Caco-2 (cell line): ENCODE measurements around the gene CPNE1. TPM values are rescaled to one million over a fixed set of nuclear protein-coding genes. Genes with fewer than 3 reads are reported as not detected.

Experiments
- BruUV-seq: library from RNA; stranded (reverse); fragments of 400-500 nt; replicated peaks from 2 replicates; lab custom pipeline; 2021; lab: Mats Ljungman, UMichigan
- CTCF ChIA-PET: fragments of 300-600 bp; sonication (Branson Sonifier 250); formaldehyde crosslinking; loops from one replicate; lab custom pipeline; 2022; ENCODE audit warnings: antibody characterized with exemption; lab: Charles Lee
- POLR2A ChIA-PET: fragments of 300-600 bp; sonication (Branson Sonifier 250); formaldehyde crosslinking; loops from one replicate; lab custom pipeline; 2022; ENCODE audit warnings: antibody characterized with exemption; lab: Charles Lee
- DNase-seq, 2 experiments: peaks; one replicate each; pipeline versions ENCODE4 v3.0.0 to v3.0.0-alpha.2; 2020 to 2022
- H3K27me3 ChIP-seq: replicated peaks from 2 replicates; pipeline ENCODE4 v1.6.0; 2011; ENCODE audit warnings: low read length; ENCODE audit not compliant: control insufficient read depth, insufficient read depth
- H3K36me3 ChIP-seq: 2 replicates; pipeline ENCODE4 v1.5.1; 2011; ENCODE audit warnings: low read length; ENCODE audit not compliant: control insufficient read depth, insufficient read depth
- H3K4me1 ChIP-seq: fragments of 250-450 bp; sonication (Bioruptor Pico); 2 replicates; pipeline ENCODE4 v1.5.1; 2020; ENCODE audit warnings: mild to moderate bottlenecking
- H3K4me3 ChIP-seq: 2 replicates; pipeline ENCODE4 v1.5.1; 2011; ENCODE audit warnings: low read depth, mild to moderate bottlenecking, control low read depth, low read length
- H3K9me3 ChIP-seq: fragments of 250-450 bp; sonication (Bioruptor Pico); 2 replicates; pipeline ENCODE4 v1.5.1; 2020; ENCODE audit warnings: mild to moderate bottlenecking, moderate library complexity
- H3K27ac Mint-ChIP-seq: one replicate; pipeline ENCODE4 v1.8.0; 2022; ENCODE audit warnings: mixed read lengths; ENCODE audit not compliant: unreplicated experiment
- H3K27me3 Mint-ChIP-seq: one replicate; pipeline ENCODE4 v1.8.0; 2022; ENCODE audit warnings: mixed read lengths; ENCODE audit not compliant: insufficient read depth, unreplicated experiment
- H3K36me3 Mint-ChIP-seq: one replicate; pipeline ENCODE4 v1.8.0; 2022; ENCODE audit warnings: mild to moderate bottlenecking, mixed read lengths; ENCODE audit not compliant: insufficient read depth, unreplicated experiment
- H3K4me1 Mint-ChIP-seq: one replicate; pipeline ENCODE4 v1.8.0; 2022; ENCODE audit warnings: low read depth, mixed read lengths; ENCODE audit not compliant: unreplicated experiment
- H3K4me3 Mint-ChIP-seq: one replicate; pipeline ENCODE4 v1.8.0; 2022; ENCODE audit warnings: mild to moderate bottlenecking, moderate library complexity, mixed read lengths; ENCODE audit not compliant: unreplicated experiment
- H3K9me3 Mint-ChIP-seq: one replicate; pipeline ENCODE4 v1.8.0; 2022; ENCODE audit warnings: mixed read lengths; ENCODE audit not compliant: unreplicated experiment
- intact Hi-C: fragments of 100-400 bp; cut with micrococcal nuclease; formaldehyde crosslinking; loops from one replicate; pipeline ENCODE4 v1.10.0; 2022; ENCODE audit not compliant: unreplicated experiment
- total RNA-seq: library from RNA; stranded (reverse); gene quantifications from 2 replicates; pipeline ENCODE4 v1.2.3, GENCODE V29; 2022
- TF ChIP-seq, protein P1 (sequence below), 2 experiments: fragments of 200-600 bp in 1 of 2; IDR thresholded peaks; 1 replicate in 1 of 2; 2 replicates in 1 of 2; pipeline versions ENCODE4 v1.5.1 to v1.8.0; 2011 to 2022; ENCODE audit warnings: antibody characterized with exemption in 1 of 2, control low read depth in 1 of 2, inconsistent platforms in 1 of 2, low read depth in 1 of 2, low read length in 1 of 2, mild to moderate bottlenecking in 1 of 2, moderate library complexity in 1 of 2; ENCODE audit not compliant: insufficient read depth in 1 of 2, severe bottlenecking in 1 of 2, unreplicated experiment in 1 of 2

Gene CPNE1
- total RNA-seq, 1 experiment from 2014 or later, result 833 TPM

DNA sequence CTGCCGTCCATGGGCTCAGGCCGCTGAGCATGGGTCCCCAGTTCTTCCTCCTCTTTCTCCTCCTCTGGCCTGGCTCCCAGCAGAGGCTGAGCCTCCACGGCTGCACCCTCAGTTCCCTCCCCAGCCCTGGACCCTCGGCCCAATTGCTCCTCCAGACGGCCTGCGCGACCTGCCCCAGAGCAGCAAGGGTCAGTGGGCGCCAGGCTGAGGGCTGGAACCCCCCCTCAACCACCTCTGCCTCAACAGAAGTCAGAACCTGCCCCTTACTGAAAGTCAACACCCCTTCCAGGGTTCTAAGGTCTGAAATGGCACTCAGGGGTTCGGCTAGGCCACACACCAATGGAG, 65.0 kb downstream of the CPNE1 start:
- H3K36me3 Mint-ChIP-seq, result no peaks in the 10 kb centered on the region
- no TSS peak for BruUV-seq
- H3K4me1 ChIP-seq, result peaks cover 5% of the 10 kb centered on the region; the same call in 1 of the 2 replicates
- no peak overlapping the region for H3K4me3 Mint-ChIP-seq
- no peaks in the 10 kb centered on the region for H3K36me3 ChIP-seq
- ChIA-PET CTCF (interaction anchor here (1.7 to 2.0 kb wide), 2 partner anchors 17 to 20 kb away, joined by 21 to 37 read pairs; partner anchors contain the start of gene SPAG4), POLR2A (interaction anchor here (1.0 kb wide), 1 partner anchor 16 kb away, joined by 3 read pairs; no protein-coding TSS in a partner anchor)
- no peaks in the 10 kb centered on the region for H3K9me3 Mint-ChIP-seq
- H3K4me1 Mint-ChIP-seq, result no peaks in the 10 kb centered on the region
- no peaks in the 10 kb centered on the region for H3K27me3 ChIP-seq
- no peak overlapping the region for H3K4me3 ChIP-seq
- peaks cover 10% of the 10 kb centered on the region for H3K27me3 Mint-ChIP-seq
- H3K9me3 ChIP-seq, result no peaks in the 10 kb centered on the region
- DNase-seq, result no peak
- H3K27ac Mint-ChIP-seq, result no peak overlapping the region
- TF ChIP-seq, protein P1, sequence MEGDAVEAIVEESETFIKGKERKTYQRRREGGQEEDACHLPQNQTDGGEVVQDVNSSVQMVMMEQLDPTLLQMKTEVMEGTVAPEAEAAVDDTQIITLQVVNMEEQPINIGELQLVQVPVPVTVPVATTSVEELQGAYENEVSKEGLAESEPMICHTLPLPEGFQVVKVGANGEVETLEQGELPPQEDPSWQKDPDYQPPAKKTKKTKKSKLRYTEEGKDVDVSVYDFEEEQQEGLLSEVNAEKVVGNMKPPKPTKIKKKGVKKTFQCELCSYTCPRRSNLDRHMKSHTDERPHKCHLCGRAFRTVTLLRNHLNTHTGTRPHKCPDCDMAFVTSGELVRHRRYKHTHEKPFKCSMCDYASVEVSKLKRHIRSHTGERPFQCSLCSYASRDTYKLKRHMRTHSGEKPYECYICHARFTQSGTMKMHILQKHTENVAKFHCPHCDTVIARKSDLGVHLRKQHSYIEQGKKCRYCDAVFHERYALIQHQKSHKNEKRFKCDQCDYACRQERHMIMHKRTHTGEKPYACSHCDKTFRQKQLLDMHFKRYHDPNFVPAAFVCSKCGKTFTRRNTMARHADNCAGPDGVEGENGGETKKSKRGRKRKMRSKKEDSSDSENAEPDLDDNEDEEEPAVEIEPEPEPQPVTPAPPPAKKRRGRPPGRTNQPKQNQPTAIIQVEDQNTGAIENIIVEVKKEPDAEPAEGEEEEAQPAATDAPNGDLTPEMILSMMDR (IDR thresholded peaks at IDR 0.05; ENCODE audit: insufficient read depth in 1 of 2, low read depth in 1 of 2, low read length in 1 of 2, severe bottlenecking in 1 of 2, unreplicated experiment in 1 of 2), result no peak
- intact Hi-C loops, result loop anchor here (5.0 kb wide), 1 partner anchor 37 kb away; no protein-coding TSS in a partner anchor

DNA sequence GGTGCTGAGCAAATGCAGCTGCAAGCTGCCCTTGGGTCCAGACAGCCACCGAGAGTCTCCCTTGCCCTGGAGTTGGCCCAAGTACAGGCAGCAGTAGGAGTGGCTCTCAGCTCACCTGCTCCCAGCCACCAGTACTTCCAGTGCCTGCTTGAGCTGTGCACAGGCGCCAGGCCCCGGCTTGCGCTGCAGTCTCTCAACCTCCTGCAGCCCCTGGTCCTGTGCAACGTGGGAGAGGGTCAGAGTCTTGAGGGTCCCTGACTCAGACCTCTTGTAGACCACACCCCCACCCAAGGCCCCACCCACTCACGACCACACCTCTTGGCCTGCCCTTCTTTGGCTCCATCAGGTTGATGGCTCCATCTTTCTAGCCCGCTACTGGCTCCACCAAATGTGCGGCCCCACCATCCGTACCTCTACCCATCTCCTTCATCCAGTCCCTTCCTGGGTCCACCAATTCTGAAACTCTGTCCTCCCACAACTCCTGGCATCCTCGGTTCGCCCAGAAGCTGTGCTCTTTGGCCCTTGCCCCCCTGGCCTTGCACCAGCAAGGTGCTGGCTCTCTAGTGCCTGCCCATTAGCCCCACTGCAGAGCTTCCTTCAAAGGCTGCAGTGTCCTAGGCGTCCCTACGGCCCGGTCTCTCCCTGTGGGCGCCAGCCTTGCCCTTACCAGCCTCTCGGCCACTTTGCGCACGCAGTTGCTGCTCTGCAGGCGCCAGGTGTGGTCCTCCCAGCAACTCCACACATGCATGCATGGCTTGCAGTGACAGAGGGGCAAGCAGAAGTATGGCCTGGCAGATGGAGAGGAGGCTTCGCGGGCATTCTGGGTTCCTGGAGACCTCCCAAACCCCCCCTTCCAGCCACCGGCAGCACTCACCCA, 65.6 kb downstream of the CPNE1 start:
- POLR2A ChIA-PET, result interaction anchor here (1.0 kb wide), 1 partner anchor 15 kb away, joined by 3 read pairs; no protein-coding TSS in a partner anchor
- H3K9me3 ChIP-seq, result no peaks in the 10 kb centered on the region
- no peaks in the 10 kb centered on the region for H3K27me3 ChIP-seq
- H3K27me3 Mint-ChIP-seq, result peaks cover 10% of the 10 kb centered on the region
- no peak overlapping the region for H3K4me3 ChIP-seq
- no peak overlapping the region for H3K4me3 Mint-ChIP-seq
- no peaks in the 10 kb centered on the region for H3K36me3 Mint-ChIP-seq
- no peaks in the 10 kb centered on the region for H3K36me3 ChIP-seq
- intact Hi-C loops, result no loop called here
- DNase-seq, result no peak
- no peaks in the 10 kb centered on the region for H3K4me1 Mint-ChIP-seq
- TF ChIP-seq, protein P1 (IDR thresholded peaks at IDR 0.05; ENCODE audit: insufficient read depth in 1 of 2, low read depth in 1 of 2, low read length in 1 of 2, severe bottlenecking in 1 of 2, unreplicated experiment in 1 of 2), result no peak
- no peaks in the 10 kb centered on the region for H3K9me3 Mint-ChIP-seq
- BruUV-seq, result no TSS peak
- no peak overlapping the region for H3K27ac Mint-ChIP-seq
- CTCF ChIA-PET, result interaction anchor here (0.6 to 1.7 kb wide), 4 partner anchors 12 to 79 kb away, joined by 3 to 21 read pairs (median 4); partner anchors contain the start of gene SPAG4
- H3K4me1 ChIP-seq, result peaks cover 5% of the 10 kb centered on the region; the same call in 1 of the 2 replicates

DNA sequence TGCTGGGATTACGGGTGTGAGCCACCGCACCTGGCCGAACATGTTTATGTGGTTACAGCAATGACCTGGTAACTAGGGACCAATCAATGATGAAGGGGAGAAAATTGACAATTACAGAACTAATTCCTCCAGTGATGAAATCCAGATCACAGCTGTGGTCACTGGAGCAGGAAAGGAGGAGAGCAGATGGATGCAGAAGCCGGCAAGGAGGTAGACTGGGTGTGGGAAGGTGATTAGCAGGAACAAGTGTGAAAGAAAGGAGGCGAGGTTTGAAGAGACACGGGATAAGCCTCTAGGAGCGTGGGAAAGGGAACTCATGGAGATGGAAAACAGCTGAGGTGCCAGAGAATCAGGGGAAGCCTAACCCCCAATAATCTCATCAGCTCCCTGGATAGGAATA, 66.2 kb downstream of the CPNE1 start:
- Histone ChIP-seq H3K36me3 (no peaks in the 10 kb centered on the region), H3K4me1 (peaks cover 5% of the 10 kb centered on the region; the same call in 1 of the 2 replicates), H3K27me3 (no peaks in the 10 kb centered on the region), H3K9me3 (no peaks in the 10 kb centered on the region), H3K4me3 (no peak overlapping the region)
- TF ChIP-seq, protein P1 (IDR thresholded peaks at IDR 0.05; ENCODE audit: insufficient read depth in 1 of 2, low read depth in 1 of 2, low read length in 1 of 2, severe bottlenecking in 1 of 2, unreplicated experiment in 1 of 2), result no peak
- H3K4me1 Mint-ChIP-seq, result no peaks in the 10 kb centered on the region
- no peaks in the 10 kb centered on the region for H3K9me3 Mint-ChIP-seq
- no peak overlapping the region for H3K4me3 Mint-ChIP-seq
- peaks cover 10% of the 10 kb centered on the region for H3K27me3 Mint-ChIP-seq
- intact Hi-C loops, result no loop called here
- H3K27ac Mint-ChIP-seq, result no peak overlapping the region
- ChIA-PET CTCF (interaction anchor here (0.6 to 1.7 kb wide), 4 partner anchors 13 to 80 kb away, joined by 3 to 21 read pairs (median 4); partner anchors contain the start of gene SPAG4), POLR2A (no interaction called here)
- no peaks in the 10 kb centered on the region for H3K36me3 Mint-ChIP-seq
- DNase-seq, result no peak
- no TSS peak for BruUV-seq
